Activated T-cell treated with anti-CD3 and anti-CD28 coated beads, Interleukin-2, amount 50 U/mL, for 4 hours (primary cell): ENCODE measurements around the gene MAN2B2. TPM values are rescaled to one million over a fixed set of nuclear protein-coding genes. Genes with fewer than 3 reads are reported as not detected.

ENCODE experiments used
- total RNA-seq, 3 donors: library from RNA; stranded (reverse); gene quantifications; one replicate each; pipeline ENCODE4 v1.2.1, GENCODE V29; 2021

Gene MAN2B2
- total RNA-seq, 3 donors from 2014 or later: 11.9 to 13.4 (median 12.7) TPM

Other genes with a start within 250 kb of the MAN2B2 start
- not detected for gene PPP2R2C, start 102.6 kb upstream of the MAN2B2 start, total RNA-seq
- gene MRFAP1, start 65.5 kb downstream of the MAN2B2 start, total RNA-seq: 100 to 1,000 TPM; 116 to 134 (median 128) TPM
- 1 to 10 TPM in 2 of 3 donors, not detected in 1; 1.3 to 2.8 TPM for gene S100P, start 118.7 kb downstream of the MAN2B2 start, total RNA-seq
- 10 to 100 TPM; 47.0 to 53.2 (median 52.4) TPM for gene MRFAP1L1, start 134.7 kb downstream of the MAN2B2 start, total RNA-seq
- gene BLOC1S4, start 141.0 kb downstream of the MAN2B2 start, total RNA-seq: 10 to 100 TPM; 24.4 to 27.4 (median 26.0) TPM
- gene KIAA0232, start 207.5 kb downstream of the MAN2B2 start, total RNA-seq: 10 to 100 TPM; 14.5 to 20.0 (median 18.9) TPM